GM12878 (cell line): ENCODE results near the gene MRPS25. TPM values are rescaled to one million over a fixed set of nuclear protein-coding genes. Genes with fewer than 3 reads are reported as not detected.
A peak's percentile ranks its signal among the peaks of the same experiment; 100 is the strongest.

Source experiments
- CBFB ChIP-seq: IDR thresholded peaks from 2 replicates; pipeline ENCODE4 v1.6.1; 2016; ENCODE audit warnings: antibody characterized with exemption, low read depth
- DPF2 ChIP-seq: fragments of 450-650 bp; IDR thresholded peaks from 2 replicates; pipeline ENCODE4 v1.6.1; 2017; ENCODE audit warnings: mild to moderate bottlenecking
- EED ChIP-seq: sonication (generic); IDR thresholded peaks from 2 replicates; pipeline ENCODE4 v1.6.1; 2016; ENCODE audit warnings: antibody characterized with exemption, low read depth
- ETV6 ChIP-seq, 2 experiments: fragments of 450-650 bp in 1 of 2; IDR thresholded peaks in 1 of 2; conservative IDR thresholded peaks in 1 of 2; 2 replicates each; pipeline ENCODE4 v1.6.1; 2014; ENCODE audit warnings: antibody characterized with exemption in 1 of 2, borderline replicate concordance in 1 of 2, low read depth in 1 of 2, mild to moderate bottlenecking in 1 of 2, moderate library complexity in 1 of 2
- HCFC1 ChIP-seq: fragments of 150-350 bp; IDR thresholded peaks from 2 replicates; pipeline ENCODE4 v1.6.1; 2014; ENCODE audit warnings: low read length
- MYC ChIP-seq: IDR thresholded peaks from 2 replicates; pipeline ENCODE4 v1.6.1; 2011; ENCODE audit warnings: mild to moderate bottlenecking, low read length, moderate library complexity, inconsistent platforms; ENCODE audit not compliant: insufficient read depth, insufficient replicate concordance, insufficient read length, severe bottlenecking
- NBN ChIP-seq: fragments of 450-650 bp; IDR thresholded peaks from 2 replicates; pipeline ENCODE4 v1.6.1; 2016
- NR2C1 ChIP-seq: fragments of 450-650 bp; IDR thresholded peaks from 2 replicates; pipeline ENCODE4 v1.6.1; 2017; ENCODE audit warnings: antibody characterized with exemption, mild to moderate bottlenecking, moderate library complexity
- POLR2AphosphoS5 ChIP-seq: IDR thresholded peaks from 2 replicates; pipeline ENCODE4 v1.6.1; 2011; ENCODE audit warnings: mild to moderate bottlenecking, low read length, inconsistent platforms
- RCOR1 ChIP-seq: conservative IDR thresholded peaks from 2 replicates; pipeline ENCODE4 v1.6.1; 2012; ENCODE audit warnings: low read depth, low read length, improper control_type of control experiment
- RFX5 ChIP-seq: IDR thresholded peaks from 2 replicates; pipeline ENCODE4 v1.6.1; 2011; ENCODE audit warnings: low read depth, low read length, improper control_type of control experiment
- SP1 ChIP-seq: IDR thresholded peaks from one replicate; pipeline ENCODE4 v1.6.1; 2011; ENCODE audit warnings: low read depth, low read length
- STAT1 ChIP-seq: fragments of 450-650 bp; conservative IDR thresholded peaks from 2 replicates; pipeline ENCODE4 v1.6.1; 2014; ENCODE audit warnings: antibody characterized with exemption, mild to moderate bottlenecking
- USF2 ChIP-seq: IDR thresholded peaks from 2 replicates; pipeline ENCODE4 v1.6.1; 2011; ENCODE audit warnings: low read depth, low read length, improper control_type of control experiment, borderline replicate concordance
- ZBED1 ChIP-seq: IDR thresholded peaks from 2 replicates; pipeline ENCODE4 v1.6.1; 2016; ENCODE audit warnings: borderline replicate concordance
- polyA plus RNA-seq, 11 experiments: library from polyadenylated mRNA; depleted of rRNA in 4 of 11; unstranded in 6 of 11; stranded (reverse) in 5 of 11; fragments of >200 nt; fragmentation: Nextera tagmentation in 4 of 11; fragmentation: Illumina TruSeq in 1 of 11; extraction: Ambion mirVana in 4 of 11; extraction: Trizol in 1 of 11; gene quantifications; 1 replicate in 1 of 11; 2 replicates in 10 of 11; pipeline versions ENCODE4 v1.2.1 to v1.2.3, GENCODE V29; 2011 to 2016; ENCODE audit warnings: inconsistent platforms in 2 of 11, missing spikeins in 2 of 11, low read depth in 1 of 11
- total RNA-seq, 4 experiments: library from RNA; depleted of rRNA in 3 of 4; stranded (reverse); fragments of >200 nt in 3 of 4; fragmentation: Illumina TruSeq in 1 of 4; extraction: Trizol in 1 of 4; gene quantifications; 2 replicates each; pipeline versions ENCODE4 v1.2.1 to v1.2.3, GENCODE V29; 2013 to 2021
- TF ChIP-seq, protein P1 (sequence below): fragments of 150-350 bp; IDR thresholded peaks from 2 replicates; pipeline ENCODE4 v1.6.1; 2016; ENCODE audit warnings: low read depth, low read length
- TF ChIP-seq, protein P2 (sequence below): IDR thresholded peaks from 2 replicates; pipeline ENCODE4 v1.6.1; 2011; ENCODE audit warnings: mild to moderate bottlenecking, low read depth, low read length, moderate library complexity; ENCODE audit not compliant: insufficient replicate concordance
- TF ChIP-seq, protein P3 (sequence below): fragments of 450-650 bp; IDR thresholded peaks from 2 replicates; pipeline ENCODE4 v1.6.1; 2017; ENCODE audit warnings: mild to moderate bottlenecking, low read depth, inconsistent platforms; ENCODE audit not compliant: poor library complexity, severe bottlenecking
- TF ChIP-seq, protein P4 (sequence below): IDR thresholded peaks from 2 replicates; pipeline ENCODE4 v1.6.1; 2012; ENCODE audit warnings: low read depth, low read length, improper control_type of control experiment
- TF ChIP-seq, protein P5 (sequence below): IDR thresholded peaks from 2 replicates; pipeline ENCODE4 v1.6.1; 2012; ENCODE audit warnings: low read length, inconsistent platforms

Gene MRPS25
- total and polyA plus RNA-seq, 10 of the 15 experiments (the other 5 are each of a cell fraction or from before 2014, with no cell fraction given), result 17.0 to 114 (median 62.2) TPM

- TF ChIP-seq, protein P1, sequence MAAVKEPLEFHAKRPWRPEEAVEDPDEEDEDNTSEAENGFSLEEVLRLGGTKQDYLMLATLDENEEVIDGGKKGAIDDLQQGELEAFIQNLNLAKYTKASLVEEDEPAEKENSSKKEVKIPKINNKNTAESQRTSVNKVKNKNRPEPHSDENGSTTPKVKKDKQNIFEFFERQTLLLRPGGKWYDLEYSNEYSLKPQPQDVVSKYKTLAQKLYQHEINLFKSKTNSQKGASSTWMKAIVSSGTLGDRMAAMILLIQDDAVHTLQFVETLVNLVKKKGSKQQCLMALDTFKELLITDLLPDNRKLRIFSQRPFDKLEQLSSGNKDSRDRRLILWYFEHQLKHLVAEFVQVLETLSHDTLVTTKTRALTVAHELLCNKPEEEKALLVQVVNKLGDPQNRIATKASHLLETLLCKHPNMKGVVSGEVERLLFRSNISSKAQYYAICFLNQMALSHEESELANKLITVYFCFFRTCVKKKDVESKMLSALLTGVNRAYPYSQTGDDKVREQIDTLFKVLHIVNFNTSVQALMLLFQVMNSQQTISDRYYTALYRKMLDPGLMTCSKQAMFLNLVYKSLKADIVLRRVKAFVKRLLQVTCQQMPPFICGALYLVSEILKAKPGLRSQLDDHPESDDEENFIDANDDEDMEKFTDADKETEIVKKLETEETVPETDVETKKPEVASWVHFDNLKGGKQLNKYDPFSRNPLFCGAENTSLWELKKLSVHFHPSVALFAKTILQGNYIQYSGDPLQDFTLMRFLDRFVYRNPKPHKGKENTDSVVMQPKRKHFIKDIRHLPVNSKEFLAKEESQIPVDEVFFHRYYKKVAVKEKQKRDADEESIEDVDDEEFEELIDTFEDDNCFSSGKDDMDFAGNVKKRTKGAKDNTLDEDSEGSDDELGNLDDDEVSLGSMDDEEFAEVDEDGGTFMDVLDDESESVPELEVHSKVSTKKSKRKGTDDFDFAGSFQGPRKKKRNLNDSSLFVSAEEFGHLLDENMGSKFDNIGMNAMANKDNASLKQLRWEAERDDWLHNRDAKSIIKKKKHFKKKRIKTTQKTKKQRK, result peak; percentile 74
- peak in 1 of 2 experiments; percentile 53; a peak in 1 of 4 replicates for TF ChIP-seq ETV6 (conservative IDR thresholded peaks at IDR 0.05 in 1 of 2, IDR thresholded peaks at IDR 0.05 in 1 of 2; ENCODE audit: borderline replicate concordance in 1 of 2, low read depth in 1 of 2)
- TF ChIP-seq ZBED1, result 0 out of 2 replicates have a peak, but pooled peaks have one; percentile 22
- no peak for TF ChIP-seq RFX5
- peak; percentile 65 for TF ChIP-seq SP1
- TF ChIP-seq, protein P2, sequence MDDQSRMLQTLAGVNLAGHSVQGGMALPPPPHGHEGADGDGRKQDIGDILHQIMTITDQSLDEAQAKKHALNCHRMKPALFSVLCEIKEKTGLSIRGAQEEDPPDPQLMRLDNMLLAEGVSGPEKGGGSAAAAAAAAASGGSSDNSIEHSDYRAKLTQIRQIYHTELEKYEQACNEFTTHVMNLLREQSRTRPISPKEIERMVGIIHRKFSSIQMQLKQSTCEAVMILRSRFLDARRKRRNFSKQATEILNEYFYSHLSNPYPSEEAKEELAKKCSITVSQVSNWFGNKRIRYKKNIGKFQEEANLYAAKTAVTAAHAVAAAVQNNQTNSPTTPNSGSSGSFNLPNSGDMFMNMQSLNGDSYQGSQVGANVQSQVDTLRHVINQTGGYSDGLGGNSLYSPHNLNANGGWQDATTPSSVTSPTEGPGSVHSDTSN, result peak; percentile 86
- peak; percentile 81; the same call in 1 of the 2 replicates for TF ChIP-seq DPF2
- peak; percentile 64 for TF ChIP-seq EED
- peak; percentile 96 for TF ChIP-seq NBN
- TF ChIP-seq HCFC1, result peak; percentile 90
- peak; percentile 67 for TF ChIP-seq NR2C1
- TF ChIP-seq, protein P3, sequence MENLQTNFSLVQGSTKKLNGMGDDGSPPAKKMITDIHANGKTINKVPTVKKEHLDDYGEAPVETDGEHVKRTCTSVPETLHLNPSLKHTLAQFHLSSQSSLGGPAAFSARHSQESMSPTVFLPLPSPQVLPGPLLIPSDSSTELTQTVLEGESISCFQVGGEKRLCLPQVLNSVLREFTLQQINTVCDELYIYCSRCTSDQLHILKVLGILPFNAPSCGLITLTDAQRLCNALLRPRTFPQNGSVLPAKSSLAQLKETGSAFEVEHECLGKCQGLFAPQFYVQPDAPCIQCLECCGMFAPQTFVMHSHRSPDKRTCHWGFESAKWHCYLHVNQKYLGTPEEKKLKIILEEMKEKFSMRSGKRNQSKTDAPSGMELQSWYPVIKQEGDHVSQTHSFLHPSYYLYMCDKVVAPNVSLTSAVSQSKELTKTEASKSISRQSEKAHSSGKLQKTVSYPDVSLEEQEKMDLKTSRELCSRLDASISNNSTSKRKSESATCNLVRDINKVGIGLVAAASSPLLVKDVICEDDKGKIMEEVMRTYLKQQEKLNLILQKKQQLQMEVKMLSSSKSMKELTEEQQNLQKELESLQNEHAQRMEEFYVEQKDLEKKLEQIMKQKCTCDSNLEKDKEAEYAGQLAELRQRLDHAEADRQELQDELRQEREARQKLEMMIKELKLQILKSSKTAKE, result no peak
- TF ChIP-seq, protein P4, sequence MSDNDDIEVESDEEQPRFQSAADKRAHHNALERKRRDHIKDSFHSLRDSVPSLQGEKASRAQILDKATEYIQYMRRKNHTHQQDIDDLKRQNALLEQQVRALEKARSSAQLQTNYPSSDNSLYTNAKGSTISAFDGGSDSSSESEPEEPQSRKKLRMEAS, result peak; percentile 82
- peak; percentile 85 for TF ChIP-seq CBFB
- no peak for TF ChIP-seq USF2
- 0 out of 2 replicates have a peak, but pooled peaks have one; percentile 26 for TF ChIP-seq RCOR1
- no peak for TF ChIP-seq MYC
- TF ChIP-seq, protein P5, sequence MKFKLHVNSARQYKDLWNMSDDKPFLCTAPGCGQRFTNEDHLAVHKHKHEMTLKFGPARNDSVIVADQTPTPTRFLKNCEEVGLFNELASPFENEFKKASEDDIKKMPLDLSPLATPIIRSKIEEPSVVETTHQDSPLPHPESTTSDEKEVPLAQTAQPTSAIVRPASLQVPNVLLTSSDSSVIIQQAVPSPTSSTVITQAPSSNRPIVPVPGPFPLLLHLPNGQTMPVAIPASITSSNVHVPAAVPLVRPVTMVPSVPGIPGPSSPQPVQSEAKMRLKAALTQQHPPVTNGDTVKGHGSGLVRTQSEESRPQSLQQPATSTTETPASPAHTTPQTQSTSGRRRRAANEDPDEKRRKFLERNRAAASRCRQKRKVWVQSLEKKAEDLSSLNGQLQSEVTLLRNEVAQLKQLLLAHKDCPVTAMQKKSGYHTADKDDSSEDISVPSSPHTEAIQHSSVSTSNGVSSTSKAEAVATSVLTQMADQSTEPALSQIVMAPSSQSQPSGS, result 0 out of 2 replicates have a peak, but pooled peaks have one; percentile 5
- TF ChIP-seq POLR2AphosphoS5, result peak; percentile 84
- TF ChIP-seq STAT1, result peak; percentile 89; the same call in 1 of the 2 replicates
These were observed 33.6 kb upstream of the MRPS25 start, which contains the start of gene RBSN (continued) for GRCh38 chr3:15098503-15099363.
